HG03060 (cell line): Measurements from ENCODE around the gene SLC4A5.
"Not testable (repeated sequence)": the region's sequence is repeated elsewhere in the genome, so short reads cannot be mapped to it uniquely, and the experiment has no call there.

Experiments used
- ATAC-seq: cut with Tn5 transposase; IDR thresholded peaks from one replicate; pipeline ENCODE4 v1.9.1; 2021; ENCODE audit warnings: low read depth, moderate number of reproducible peaks; ENCODE audit not compliant: unreplicated experiment

Gene SLC4A5

DNA sequence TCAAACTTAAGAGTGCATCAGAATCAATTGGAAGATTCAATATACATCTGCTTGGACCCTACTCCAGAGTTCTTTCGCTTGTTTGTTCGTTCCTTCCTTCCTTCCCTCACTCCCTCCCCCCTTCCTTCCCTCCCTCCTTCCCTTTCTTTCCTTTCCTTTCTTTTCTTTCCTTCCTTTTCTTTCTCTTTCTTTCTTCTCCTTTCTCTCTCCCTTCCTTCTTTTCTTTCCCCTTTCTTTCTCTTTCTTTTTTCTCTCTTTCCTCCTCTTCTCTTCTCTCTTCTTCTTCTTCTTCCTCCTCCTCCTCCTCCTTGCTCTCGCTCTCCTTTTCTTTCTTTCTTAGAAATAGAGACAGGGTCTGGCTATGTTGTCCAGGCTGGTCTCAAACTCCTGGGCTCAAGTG lies 98.9 kb downstream of the SLC4A5 start:
- ATAC-seq: no peak

DNA sequence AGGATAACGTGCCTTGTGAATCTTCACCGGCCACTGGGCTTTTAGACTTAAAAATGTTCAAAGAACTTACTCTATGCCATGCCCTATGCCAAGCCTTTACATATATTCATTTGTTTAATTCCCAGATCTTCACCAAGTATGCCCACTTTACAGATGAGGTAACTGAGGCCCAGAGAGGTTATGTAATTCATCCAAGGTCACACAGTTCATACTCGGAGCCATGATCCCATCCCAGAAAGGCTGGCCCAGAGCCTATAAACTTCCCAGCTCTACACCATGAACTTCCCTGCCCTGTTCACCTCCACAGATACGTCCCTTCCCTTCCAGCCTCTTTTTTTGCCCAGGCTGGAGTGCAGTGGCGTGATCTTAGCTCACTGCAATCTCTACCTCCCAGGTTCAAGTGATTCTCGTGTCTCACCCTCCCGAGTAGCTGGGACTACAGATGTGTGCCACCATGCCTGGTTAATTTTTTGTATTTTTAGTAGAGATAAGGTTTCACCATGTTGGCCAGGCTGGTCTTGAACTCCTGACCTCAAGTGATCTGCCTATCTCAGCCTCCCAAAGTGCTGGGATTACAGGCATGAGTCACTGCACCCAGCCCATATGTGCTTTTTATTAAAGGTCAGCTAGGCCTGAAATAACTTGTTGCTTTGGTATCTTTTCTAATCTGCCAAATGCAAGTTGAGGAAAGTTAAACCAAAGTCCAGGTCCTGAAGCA lies 100.7 kb downstream of the SLC4A5 start:
- no peak for ATAC-seq

DNA sequence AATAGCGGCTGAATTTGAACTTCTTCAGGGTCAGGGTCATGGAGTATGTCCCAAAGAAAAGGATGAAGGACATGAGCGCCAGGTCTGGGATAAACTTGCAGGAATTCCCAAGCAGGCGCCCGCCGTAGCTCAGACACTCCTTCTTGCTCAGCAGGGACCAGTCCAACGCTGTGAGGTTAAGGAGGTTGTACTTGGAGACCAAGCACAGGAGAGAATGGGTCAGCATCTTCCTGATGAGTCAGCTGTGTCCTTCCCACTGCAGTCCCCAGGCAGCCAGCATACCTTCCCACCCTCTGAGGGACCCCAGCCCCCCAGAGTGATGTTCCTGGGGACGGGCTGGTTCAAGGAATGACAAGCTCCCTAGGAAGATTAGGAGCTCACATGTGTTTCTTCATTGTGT lies 103.9 kb downstream of the SLC4A5 start:
- no peak for ATAC-seq

DNA sequence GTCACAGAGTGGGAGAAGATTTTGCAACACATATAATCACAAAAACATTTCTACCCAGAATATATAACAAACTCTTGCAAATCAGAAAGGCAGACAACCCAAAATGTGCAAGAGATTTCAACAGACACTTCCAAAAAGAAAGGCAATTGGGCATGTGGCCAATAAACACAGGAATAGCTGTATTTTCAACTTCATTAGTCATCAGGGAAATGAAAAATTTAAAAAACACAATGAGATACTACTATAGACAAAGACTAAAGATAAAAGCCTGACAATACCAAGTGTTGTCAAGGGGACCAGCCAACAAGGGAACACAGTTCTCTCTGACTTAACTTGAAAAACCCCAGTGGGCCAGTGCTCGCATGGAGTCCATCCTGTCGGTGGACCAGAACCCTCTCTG lies 104.3 kb downstream of the SLC4A5 start:
- ATAC-seq: no peak

DNA sequence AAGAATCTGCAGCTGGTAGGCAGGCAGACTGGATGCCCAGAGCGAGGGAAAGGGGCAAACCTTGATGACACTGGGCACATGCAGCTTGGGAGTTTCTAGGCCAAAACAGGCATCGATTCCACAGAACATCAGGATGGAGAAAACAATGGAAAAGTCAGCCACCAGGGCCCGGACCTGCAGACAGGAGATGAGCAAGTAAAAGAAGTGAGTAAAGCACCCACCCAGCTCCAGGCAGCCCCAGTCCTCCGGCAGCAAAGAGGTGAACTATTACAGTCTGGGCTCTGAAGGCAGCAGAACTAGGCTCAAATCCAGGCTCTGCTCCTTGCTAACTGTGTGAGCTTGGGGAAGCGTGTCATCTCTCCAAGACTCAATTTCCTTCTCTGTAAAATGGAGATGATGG lies 108.2 kb downstream of the SLC4A5 start:
- ATAC-seq: no peak

DNA sequence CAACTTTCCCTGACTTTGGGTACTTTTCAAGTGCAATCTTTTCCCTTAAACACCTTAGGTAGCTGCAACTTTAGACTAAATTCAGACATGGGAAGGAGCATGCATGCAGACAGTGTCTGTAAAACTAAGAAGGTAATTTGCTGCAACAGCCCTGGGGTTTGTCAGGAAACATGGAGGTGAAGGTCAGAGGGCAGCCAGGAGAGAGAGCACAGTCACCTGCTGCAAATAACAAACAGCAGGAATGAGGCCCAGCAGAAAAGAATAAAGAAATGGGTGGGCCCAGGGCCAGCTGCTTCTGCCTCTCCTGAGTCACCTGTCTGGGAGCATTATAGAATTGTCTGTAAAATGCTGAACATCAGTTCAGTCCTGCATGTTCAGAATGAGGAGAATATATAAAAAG lies 109.6 kb downstream of the SLC4A5 start:
- ATAC-seq: no peak

DNA sequence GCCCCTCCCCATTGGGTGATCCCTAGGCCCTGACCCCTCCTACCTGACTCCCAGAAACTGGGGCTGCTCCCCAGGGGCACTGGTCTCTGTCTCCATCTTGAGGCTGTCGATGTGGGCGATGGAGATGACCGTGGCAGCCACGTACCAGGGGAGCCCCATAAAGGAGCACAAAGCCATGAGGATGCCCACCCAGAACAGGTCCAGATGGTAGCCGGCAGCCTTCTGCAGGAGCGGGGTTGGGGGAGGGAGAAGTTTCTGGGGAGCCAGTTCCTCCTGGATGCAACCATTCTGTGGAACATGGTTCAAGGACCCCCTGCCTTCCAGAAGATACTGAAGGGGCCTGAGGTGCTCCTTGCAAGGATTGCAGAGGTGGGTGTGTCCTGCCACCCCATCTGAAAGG lies 110.8 kb downstream of the SLC4A5 start:
- no peak for ATAC-seq

DNA sequence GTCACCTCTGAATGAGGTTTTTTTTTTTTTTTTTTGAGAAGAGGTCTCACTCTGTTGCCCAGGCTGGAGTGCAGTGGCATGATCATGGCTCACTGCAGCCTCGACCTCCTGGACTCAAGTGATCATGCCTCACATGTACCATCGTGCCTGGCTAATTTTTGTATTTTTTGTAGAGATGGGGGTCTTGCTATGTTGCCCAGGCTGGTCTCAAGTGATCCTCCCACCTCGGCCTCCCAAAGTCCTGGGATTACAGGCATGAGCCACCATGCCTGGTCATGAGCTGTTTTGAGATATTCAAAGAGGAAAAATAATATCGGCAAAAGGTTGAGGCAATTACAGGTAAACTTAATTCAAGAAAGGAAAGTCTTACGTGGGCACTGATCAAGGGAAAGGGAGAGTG lies 113.4 kb downstream of the SLC4A5 start:
- ATAC-seq: not testable (repeated sequence)

DNA sequence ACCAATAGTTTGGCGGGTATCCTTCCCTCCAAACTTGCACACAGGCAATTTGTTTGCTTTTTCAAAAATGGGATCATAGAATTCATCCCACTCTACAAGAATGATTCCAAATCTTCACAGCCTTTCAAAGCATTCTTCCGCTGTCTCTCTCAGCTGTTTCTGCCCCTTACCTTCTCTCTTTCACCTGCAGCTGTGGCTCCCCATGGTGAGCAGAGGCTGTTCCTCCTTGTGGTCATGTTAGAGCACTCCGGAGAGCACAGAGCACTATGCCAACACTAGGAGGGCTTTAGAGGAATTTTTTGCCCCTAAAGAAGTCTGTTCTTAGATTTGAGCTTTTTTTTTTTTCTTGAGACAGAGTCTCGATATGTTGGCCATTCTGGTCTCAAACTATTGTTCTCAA lies 114.4 kb downstream of the SLC4A5 start:
- ATAC-seq: no peak

DNA sequence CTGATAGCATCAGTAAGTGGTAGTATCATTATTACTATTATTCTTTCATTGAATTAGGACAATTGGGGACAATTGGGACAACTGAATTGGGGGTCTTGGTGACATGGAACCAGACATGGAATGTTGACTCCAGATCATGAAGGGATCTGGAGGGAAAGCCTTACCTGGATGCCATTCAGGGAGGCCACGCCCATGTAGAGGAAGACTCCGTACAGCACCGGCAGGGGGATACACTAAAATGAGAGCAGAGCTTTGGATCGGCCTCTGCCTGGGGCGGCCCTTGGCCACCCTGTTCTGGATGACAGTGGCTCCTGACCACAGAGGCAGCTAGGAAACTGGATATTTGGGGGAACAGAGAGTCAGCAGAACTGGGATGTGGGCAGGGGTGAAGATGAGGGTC lies 115.6 kb downstream of the SLC4A5 start:
- ATAC-seq: no peak

DNA sequence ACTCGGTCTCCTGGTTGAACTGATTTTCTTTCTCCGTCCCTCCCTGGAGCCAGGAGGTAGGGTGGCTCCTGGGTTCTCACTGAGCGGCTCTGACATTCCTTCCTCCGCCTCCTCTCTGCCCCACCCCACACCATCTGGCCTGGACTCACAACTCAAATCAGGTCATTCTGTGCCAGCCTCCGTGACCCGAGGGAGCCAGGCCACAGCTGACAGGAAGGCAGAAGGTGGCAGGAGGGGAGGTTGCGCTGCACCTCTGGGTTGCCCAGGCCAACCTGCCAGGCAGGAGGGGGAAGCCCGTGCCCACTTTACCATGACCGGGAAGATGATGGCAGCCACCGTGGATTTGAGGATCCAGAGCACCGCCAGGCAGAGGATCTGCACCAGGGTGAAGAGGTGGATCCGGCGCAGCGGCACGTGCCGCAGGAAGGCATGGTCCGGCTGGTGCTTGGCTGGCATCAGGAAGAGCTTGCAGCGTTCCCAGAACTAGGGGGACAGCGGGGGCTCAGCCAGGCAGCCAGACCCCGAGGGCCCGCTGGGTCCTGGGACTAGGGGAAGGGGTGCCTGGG lies 116.5 kb downstream of the SLC4A5 start:
- ATAC-seq: no peak

DNA sequence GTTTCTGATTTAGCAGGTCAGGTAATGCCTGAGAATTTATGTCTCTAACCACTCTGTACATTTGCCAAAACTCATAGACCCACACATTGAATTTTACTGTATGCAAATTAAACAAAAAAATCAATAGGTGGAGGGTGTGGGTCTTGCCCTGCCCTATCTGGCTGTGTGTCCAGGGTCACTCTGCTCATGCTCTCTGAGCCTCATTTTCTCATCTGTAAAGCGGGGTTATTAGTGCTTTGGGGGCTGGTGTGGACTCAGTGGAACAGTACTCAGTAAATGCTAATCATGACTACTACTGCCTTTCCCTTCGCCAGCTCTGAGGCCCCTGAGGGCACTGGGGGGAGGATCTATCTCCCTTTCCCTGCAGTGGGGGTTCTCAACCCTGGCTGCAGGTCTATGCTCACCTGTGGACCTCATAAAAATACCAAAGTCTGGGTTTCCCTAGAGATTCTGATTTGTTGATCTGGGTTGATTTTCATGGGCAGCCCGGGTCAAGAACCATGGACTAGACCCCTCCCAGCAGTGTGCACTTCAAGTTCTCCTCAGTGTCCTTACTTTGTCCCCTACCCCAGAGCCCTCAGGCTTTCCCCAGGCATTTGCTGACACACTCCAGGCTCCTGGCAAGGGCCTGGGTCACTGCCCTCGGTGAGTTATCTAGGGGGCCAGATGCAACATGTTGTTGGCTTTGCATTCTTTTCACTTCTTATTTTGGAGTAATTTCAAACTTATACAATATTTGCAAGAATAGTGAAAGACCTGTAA lies 117.3 kb downstream of the SLC4A5 start:
- no peak for ATAC-seq

DNA sequence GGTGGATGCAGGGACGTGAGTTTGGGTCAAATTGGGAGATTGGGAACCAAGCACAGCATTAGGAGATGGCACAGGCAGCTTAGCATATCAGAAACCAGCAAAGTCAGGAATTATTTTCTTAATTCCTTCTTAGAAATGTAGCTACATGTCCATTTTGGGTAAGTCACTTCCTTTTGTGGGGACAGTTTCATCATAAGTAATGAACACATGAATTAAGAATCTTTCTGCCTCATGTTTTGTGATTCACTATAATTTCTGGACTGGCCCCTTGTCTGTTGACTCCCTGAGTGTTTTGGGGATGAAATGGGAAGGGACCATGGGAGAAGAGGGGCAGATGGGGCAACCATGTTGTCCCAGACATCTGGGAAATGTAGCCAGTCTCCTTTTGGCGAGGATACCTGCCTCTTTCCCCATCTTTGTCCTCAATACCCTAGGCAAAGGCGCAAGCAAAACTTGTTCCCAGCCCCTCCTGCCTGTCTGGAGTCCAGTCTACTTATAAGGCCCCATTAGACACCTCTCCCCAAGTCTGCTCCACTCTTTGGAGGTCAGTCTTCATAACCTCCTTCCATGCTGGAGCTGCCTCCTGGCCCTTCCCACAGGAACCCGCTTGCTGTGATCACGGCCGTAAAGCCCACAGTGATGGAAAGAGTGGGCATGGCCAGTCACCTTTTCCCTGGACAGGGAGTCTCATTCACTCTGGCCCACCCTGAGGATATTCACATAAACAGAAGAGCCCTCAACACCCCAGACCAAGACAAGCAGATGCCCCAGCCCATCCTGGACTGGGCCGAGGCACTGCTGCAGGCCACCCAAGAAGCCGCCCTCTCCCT lies 119.1 kb downstream of the SLC4A5 start:
- no peak for ATAC-seq

DNA sequence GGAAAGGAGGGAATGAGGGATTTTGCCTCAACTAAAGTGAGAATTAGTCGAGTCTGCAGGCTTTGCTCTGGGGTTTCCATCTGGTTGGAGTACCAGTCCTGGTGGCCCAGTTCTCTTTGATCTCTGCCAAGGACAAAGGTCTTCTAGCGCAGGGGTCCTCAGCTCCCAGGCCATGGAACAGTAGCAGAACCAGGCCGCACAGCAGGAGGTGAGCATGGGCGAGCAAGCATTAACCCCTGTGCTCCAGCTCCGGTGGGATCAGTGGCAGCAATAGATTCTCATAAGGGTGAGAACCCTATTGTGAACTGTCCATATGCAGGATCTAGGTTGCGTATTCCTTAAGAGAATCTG lies 120.9 kb downstream of the SLC4A5 start:
- no peak for ATAC-seq

DNA sequence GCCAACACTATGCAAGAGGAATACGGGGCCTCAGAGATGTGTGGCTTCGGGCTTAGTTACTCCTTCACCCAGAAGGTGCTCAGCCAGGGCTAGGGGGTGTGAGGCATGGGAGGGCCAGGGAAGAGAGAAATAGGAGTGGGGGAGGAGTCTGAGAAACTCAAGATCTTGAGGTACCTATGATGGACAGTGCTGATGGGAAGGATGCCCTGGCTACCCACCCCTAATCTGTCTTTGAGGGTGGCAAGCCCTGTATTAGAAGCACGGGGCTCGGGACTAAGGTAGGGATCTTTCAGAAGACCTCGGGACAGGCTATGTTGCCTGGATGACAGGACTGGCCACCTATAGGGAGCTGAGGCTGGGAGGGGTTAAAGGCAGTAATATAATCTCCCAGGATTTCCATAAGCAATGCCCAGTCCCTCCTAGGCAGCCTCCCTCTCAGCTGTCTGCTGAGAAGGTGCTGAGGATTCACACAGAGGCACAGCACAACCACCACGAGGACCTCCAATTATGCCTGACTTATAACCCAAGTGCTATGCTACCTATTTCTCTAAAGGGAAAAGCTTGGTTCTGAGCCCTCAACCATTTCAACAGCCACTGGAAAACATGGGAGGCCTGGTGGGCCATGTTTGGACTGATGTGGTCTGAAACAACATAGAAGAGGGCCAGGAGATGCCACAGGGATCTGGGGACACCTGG lies 121.5 kb downstream of the SLC4A5 start:
- no peak for ATAC-seq

DNA sequence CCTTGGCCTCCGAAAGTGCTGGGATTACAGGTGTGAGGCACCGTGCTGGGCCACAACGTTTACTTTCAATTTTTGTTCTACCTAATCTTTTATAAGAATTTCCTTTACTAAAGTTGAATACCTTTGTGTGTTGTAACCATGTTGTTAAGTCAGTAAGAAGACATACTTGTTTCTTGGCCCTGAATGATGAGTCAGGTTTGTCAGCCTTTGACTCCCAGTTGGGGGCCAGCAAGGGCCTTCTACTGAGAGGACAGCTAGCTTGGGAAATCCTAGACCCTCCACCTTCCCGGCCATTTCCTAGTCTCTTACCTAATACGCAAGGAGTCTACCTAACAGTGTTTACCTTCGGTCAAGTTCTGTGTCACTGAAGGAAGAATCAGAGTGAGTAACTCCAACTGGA lies 122.1 kb downstream of the SLC4A5 start:
- ATAC-seq: no peak

DNA sequence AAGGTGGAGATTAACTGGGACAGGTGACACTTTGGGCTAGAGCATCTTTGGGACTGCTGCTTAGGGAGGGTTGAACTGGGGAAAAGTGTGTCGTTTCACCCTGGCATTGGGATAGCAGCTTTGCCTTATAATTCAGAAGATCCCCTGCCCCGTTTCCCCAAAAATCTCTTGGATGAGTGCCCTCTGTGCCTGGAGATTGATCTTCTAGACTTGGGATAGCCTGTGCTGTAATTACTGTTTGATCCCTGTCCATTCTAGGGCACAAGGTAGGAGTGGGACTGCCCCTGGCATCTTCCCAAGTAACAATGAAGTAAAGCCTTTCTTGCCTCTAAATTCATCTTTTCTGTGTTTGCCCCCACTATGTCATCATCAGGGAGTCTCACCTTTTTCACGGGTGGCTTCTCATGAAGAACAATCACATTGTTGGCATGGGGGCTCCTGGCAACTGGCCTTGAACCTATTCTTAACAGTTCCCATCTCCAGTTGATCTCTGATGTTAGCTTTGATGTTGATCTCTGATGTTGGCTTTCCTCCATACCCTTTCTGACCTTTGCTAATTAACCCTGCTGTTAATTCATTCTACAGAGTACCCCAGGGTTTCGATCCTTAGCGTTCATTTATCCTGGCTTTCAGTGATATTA lies 123.2 kb downstream of the SLC4A5 start:
- no peak for ATAC-seq

DNA sequence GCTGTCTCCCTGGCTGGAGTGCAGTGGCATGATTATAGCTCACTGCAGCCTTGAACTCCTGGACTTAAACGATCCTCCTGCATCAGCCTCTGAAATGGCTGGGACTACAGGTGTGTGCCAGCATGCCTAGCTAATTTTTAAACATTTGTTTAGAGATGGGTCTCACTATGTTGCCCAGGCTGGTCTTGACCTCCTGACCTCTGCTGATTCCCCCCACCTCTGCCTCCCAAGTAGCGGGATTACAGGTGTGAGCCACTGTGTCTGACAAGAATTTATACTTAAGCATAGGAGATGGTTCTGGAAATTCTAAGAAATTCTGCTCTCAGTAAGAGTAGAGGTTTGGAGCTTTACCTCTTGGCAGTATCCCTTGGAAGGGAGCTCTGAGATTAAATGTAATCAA lies 126.6 kb downstream of the SLC4A5 start:
- no peak for ATAC-seq

DNA sequence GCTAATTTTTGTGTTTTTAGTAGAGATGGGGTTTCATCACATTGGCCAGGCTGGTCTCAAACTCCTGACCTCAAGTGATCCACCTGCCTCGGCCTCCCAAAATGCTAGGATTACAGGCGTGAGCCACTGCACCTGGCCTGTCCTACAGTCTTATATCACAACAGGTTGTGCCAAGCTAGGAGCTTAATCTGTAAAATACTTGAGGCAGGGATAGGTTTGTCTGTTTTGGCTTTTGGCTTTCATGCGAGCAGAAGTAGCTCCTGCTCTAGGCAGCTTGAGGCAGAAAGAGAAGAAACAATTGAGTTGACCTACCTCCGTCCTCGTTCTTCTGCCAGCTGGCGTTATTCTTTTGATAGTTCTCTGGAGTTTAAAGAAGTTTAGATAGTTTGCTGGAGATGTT lies 127.4 kb downstream of the SLC4A5 start:
- not testable (repeated sequence) for ATAC-seq
